LNCaP clone FGC (cell line): ENCODE measurements around the gene TRNP1.

Source experiments
- DNase-seq: peaks from one replicate; pipeline ENCODE4 v3.0.0-alpha.2; 2011; ENCODE audit warnings: low read depth
- H3K4me3 ChIP-seq: 2 replicates; pipeline ENCODE4 v1.5.1; 2011; ENCODE audit warnings: mild to moderate bottlenecking, low read depth, low read length, control low read depth
- TF ChIP-seq, protein P1 (sequence below): IDR thresholded peaks from 2 replicates; pipeline ENCODE4 v1.5.1; 2012; ENCODE audit warnings: mild to moderate bottlenecking; ENCODE audit not compliant: control insufficient read depth, insufficient read depth; ENCODE audit errors: extremely low read depth

Gene TRNP1

DNA sequence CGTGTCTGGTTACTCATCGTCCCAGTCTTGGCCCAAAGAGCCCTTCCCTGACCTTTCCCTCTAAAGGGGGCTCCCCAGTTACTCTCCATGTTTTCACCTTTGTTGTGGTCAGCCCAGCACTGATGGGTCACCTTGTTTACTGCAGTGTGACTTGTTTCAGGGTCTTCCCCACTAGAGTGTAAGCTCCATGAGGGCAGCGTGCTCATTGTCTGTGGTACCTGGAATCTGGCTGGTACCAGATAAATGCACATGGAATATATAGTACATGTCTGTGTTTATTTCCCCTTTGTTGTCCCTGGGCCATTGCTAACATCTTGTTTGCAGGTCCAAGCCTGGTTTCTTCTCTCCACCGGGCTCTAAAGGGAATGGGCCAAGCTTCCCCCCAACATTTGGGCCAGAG, 41.9 kb downstream of the TRNP1 start:
- TF ChIP-seq, protein P1, sequence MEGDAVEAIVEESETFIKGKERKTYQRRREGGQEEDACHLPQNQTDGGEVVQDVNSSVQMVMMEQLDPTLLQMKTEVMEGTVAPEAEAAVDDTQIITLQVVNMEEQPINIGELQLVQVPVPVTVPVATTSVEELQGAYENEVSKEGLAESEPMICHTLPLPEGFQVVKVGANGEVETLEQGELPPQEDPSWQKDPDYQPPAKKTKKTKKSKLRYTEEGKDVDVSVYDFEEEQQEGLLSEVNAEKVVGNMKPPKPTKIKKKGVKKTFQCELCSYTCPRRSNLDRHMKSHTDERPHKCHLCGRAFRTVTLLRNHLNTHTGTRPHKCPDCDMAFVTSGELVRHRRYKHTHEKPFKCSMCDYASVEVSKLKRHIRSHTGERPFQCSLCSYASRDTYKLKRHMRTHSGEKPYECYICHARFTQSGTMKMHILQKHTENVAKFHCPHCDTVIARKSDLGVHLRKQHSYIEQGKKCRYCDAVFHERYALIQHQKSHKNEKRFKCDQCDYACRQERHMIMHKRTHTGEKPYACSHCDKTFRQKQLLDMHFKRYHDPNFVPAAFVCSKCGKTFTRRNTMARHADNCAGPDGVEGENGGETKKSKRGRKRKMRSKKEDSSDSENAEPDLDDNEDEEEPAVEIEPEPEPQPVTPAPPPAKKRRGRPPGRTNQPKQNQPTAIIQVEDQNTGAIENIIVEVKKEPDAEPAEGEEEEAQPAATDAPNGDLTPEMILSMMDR = no peak
- no peak for DNase-seq
- H3K4me3 ChIP-seq = no peak overlapping the region

DNA sequence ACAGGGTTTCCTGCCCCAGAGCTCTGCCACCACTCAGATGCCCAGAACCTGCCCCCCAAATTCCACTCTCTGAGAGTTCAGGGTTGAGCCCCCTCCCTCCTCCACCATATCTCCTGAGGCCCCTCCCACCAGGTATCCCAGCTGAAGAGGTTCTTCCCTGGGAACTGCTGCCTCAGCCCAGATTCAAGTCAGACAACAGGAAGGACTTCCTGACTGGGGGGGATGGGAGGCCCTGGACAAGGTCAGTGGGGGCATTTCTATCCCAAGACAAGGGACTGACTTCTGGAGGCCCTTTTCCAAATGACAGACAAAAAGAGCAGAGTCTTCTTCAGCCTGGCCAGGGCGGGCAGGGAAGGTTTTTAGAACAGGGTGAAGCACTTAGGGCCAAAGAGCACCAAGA, 43.2 kb downstream of the TRNP1 start:
- no peak for DNase-seq
- TF ChIP-seq, protein P1 = no peak

GRCh38 chr1:27037518-27037917, 44.0 kb downstream of the TRNP1 start:
- DNase-seq = no peak
- TF ChIP-seq, protein P1 = no peak
- H3K4me3 ChIP-seq = no peak overlapping the region

More for the DNA sequence above, 43.2 kb downstream of the TRNP1 start:
- H3K4me3 ChIP-seq = no peak overlapping the region

GRCh38 chr1:27038020-27038419, 44.5 kb downstream of the TRNP1 start:
- TF ChIP-seq, protein P1 = no peak
- no peak overlapping the region for H3K4me3 ChIP-seq
- no peak for DNase-seq

DNA sequence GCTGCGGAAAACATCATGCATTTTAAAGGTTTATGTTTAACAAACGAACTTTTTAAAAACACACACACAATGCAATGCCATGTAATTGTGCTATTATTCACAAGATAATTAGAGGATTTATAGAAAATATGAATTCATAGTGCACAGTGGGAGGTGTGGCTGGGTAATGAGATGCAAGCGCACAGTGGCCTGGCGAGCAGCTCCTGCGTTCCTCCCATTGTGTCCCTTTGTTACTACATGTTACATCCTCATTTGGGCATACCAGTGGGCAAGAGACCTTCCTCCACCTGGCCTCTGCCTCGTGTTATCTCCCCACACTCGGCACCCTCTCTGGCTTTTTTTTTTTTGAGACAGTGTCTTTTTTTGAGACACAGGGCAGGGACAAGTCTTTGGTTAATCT, 49.2 kb downstream of the TRNP1 start:
- H3K4me3 ChIP-seq = no peak overlapping the region
- DNase-seq = no peak
- TF ChIP-seq, protein P1 = no peak

DNA sequence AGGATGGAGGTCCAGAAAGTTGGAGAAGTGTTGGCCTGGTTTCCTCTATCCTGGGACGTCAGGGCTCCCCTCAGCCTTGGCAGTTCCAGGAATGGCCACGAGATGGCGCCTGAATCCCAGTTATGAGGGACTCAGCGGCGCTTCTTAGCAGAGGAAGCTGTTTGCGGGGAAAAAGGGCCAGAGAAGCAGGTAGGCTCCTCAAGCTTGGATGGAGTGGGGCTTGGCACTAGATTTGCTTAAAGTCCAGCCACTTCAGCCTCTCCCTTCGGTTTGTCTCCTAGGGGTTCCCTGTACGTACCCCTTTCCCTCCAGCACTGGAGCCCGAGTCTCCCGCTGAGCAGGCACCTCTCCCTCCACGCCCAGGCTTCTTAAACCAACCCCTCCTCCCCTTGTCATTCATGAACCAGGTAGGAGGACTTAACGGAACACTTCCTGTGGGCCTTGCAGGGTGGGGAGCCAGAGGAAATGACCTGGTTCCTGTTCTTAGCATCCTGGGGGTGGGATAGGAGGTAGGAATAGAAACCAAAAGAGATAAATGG, 51.2 kb downstream of the TRNP1 start:
- DNase-seq = peak; percentile 34
- TF ChIP-seq, protein P1 = peak; percentile 99
- no peak overlapping the region for H3K4me3 ChIP-seq

- TF ChIP-seq, protein P1 = peak; percentile 95
- H3K4me3 ChIP-seq = no peak overlapping the region
- DNase-seq = no peak
These were observed 52.6 kb downstream of the TRNP1 start for GRCh38 chr1:27045973-27046558.
